ENCODE results near the gene EPN2. TPM values are rescaled to one million over a fixed set of nuclear protein-coding genes. Genes with fewer than 3 reads are reported as not detected.

EPN2 gene
- polyA plus RNA-seq, 4 donors = 45.2 to 52.9 (median 47.5) TPM

DNA sequence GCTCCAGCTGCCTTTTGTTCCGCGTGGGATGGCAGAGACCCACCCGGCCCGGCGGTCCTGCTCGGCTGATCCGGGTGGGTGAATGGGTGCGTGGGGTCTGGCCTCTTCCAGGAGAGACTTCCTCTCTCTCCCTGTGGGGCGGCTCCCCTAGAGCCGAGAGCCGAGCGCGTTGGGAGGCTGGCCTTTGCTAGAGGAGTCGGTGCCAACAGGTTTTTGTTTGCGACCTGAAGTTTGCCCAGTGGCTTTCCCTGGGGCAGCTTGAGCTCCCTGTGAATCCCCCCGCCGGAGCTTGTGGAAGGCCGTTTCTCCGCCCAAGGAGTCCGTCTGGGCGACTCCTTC, 970 bp downstream of the EPN2 start:
- DNase-seq (ENCODE audit: low read depth in 4 of 4, low spot score in 2 of 4) = no peak

GRCh38 chr17:19239544-19239943, 2.4 kb downstream of the EPN2 start:
- DNase-seq (ENCODE audit: low read depth in 4 of 4, low spot score in 2 of 4) = no peak

GRCh38 chr17:19242323-19242722, 5.2 kb downstream of the EPN2 start:
- DNase-seq (ENCODE audit: low read depth in 4 of 4, low spot score in 2 of 4) = no peak

DNA sequence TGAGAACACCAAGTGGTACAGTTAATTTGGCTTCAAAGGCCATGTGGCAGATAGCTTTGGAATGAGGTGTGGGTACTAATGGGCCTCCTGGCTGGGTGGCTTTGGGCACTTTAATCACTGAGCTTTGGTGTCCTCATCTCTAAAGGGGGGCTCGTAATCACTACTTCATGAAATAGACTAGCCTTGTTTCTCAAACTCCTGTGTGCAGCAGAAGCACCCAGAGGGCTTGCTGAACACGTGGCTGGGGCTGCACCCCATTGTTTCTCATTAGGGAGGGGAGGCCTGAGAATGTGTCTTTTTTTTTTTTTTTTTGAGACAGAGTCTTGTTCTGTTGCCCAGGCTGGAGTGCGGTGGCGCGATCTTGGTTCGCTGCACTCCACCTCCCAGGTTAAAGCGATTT, 5.8 kb downstream of the EPN2 start:
- DNase-seq (ENCODE audit: low read depth in 4 of 4, low spot score in 2 of 4) = no peak

DNA sequence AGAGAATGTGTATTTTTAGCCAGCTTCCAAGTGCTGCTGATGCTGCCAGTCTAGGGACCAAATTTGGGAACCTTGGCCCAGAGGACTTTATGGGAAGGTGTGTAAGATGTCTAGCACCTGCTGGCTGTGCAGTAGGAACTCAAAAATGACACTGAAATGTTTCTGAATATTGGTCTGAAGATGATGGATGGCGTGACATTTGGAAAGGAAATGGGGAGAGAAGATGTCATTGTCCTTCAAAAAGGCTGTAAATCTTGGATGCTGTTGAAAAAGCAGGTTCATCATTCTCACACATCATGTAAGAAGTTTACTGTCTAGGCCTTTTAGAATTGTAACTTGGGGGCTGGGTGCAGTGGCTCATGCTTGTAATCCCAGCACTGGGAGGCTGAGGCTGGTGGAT, 6.7 kb downstream of the EPN2 start:
- no peak for DNase-seq (ENCODE audit: low read depth in 4 of 4, low spot score in 2 of 4)

- DNase-seq (ENCODE audit: low read depth in 4 of 4, low spot score in 2 of 4) = no peak
Measured at GRCh38 chr17:19244357-19244756, 7.2 kb downstream of the EPN2 start.

- no peak for DNase-seq (ENCODE audit: low read depth in 4 of 4, low spot score in 2 of 4)
Measured at GRCh38 chr17:19244781-19245180, 7.6 kb downstream of the EPN2 start.

- no peak for DNase-seq (ENCODE audit: low read depth in 4 of 4, low spot score in 2 of 4)
Measured at GRCh38 chr17:19247473-19247872, 10.3 kb downstream of the EPN2 start.

DNA sequence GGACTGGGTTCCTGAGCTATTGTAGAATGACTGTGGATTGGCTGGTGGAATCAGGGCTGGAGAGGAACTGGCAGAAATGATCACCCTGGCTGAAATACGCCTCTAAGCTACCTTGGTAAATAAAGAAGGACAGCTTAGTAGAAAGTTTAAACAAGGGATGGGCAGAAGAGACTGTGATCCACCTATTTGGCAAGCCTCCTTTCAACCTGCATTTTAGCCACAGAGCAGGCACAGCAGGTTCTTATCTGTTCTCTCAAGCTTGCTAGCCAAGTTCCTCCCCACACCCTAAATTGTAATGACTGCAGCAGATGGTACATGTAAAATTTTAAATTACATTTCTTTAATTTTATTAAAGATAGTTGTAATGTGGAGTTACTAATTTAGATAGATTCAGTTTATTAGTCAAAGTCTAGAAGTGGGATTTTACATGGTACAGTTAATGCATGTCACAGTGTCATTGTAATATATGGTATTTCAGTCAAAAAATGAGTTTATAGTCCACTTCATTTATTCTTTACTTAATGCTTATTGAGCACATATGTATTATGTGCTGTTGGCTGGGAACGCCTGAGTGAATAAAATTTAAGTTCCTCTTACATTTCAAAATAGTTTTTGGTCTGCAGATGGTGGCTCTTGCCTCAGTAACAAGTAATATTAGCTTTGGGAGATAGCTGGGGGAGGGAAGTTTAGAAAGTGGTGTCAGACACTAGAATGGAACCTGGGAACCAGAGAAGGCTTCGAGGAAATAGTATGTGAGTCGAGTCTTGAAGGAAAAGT, 11.2 kb downstream of the EPN2 start:
- no peak for DNase-seq (ENCODE audit: low read depth in 4 of 4, low spot score in 2 of 4)

DNA sequence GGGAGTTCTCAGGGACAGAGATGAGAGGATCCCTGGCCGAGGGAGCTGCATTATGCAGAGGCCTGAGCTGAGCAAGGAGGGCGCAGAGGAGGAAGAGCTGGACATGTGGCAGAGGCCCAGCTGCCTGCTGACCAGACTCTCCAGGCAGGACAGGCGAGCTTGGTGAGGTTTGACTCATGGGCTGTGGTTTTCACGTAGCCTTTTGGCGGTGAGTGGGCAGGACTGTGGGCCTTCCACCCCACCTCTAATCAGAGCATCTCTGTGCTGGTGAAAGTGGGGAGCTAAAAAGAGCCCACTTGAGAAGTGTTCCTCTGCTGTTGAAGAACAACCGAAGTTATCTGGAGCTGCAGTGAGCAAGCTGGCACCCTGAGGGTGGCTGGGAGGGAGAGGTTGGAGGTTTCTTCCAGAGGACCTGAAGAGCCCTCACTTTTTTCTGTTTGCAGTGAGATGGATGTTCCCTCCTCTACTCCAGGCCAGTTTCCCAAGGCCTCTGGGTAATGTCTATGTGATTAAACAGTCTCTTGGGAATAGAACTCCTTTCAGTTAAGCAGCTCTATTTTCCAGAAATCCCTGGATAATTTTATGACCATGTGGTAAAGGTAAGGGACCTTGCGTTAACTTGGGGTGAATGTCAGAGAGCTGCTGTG, 11.9 kb downstream of the EPN2 start:
- DNase-seq (ENCODE audit: low read depth in 4 of 4, low spot score in 2 of 4) = no peak

DNA sequence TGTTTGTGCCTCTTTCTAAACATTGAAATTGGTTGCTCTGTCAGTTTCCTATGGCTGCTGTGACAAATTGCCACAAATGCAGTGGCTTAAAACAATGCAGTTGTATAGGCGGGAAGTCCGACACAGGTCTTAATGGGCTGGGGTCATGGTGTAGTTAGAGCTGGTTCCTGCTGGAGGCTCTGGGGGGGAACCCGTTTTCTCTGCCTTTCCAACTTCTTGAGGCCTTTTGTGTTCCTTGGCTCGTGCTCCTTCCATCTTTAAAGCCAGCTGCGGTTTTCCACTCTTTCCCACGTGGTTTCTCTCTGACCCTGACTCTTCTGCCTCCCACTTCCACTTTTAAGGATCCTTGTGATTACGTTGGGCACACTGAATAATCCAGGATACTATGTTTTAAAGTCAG, 12.5 kb downstream of the EPN2 start:
- peak in 1 of 4 donors; percentile 34 for DNase-seq (ENCODE audit: low read depth in 4 of 4, low spot score in 2 of 4)

GRCh38 chr17:19250421-19251173, 13.4 kb downstream of the EPN2 start:
- no peak for DNase-seq (ENCODE audit: low read depth in 4 of 4, low spot score in 2 of 4)

GRCh38 chr17:19253112-19253511, 15.9 kb downstream of the EPN2 start:
- no peak for DNase-seq (ENCODE audit: low read depth in 4 of 4, low spot score in 2 of 4)

GRCh38 chr17:19254651-19255050, 17.5 kb downstream of the EPN2 start:
- DNase-seq (ENCODE audit: low read depth in 4 of 4, low spot score in 2 of 4) = no peak

DNA sequence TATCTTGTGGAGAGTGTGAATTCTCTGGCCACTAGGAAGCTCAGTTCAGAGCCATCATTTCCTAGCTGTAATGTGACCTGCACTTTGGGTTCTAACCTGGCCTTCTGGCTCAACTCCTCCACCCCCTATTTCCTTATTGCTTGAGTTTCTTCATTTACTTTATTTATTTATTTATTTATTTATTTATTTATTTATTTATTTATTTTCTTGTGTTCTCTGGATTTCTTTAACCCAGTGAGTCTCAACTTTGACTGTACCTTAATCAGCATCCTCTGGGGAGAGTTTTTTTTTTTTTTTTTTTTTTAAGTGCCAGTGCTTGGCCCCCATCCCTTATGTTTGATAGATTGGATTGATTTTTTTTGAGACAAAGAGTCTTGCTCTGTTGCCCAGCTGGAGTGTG, 18.1 kb downstream of the EPN2 start:
- no peak for DNase-seq (ENCODE audit: low read depth in 4 of 4, low spot score in 2 of 4)

DNA sequence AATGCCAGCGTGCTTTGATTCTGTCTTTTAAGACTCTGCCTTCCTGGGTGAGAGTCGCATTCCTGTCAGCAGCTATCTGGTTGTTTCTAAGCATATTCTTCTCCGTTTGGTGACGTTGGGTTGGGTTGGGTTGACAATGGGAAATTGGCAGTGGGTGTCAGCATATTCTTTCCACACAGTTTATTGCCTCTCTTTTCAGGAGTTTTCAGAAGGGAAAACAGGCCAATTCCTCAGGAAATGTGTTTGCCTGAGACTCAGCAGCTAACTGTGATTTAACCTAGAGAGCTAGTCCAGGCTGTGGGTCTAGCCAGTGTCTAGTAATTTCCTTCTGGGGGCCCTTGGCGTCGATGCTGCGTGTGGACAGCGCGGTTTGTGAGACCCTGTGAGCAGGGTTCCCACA, 21.2 kb downstream of the EPN2 start:
- DNase-seq (ENCODE audit: low read depth in 4 of 4, low spot score in 2 of 4) = no peak

- DNase-seq (ENCODE audit: low read depth in 4 of 4, low spot score in 2 of 4) = no peak
Measured at GRCh38 chr17:19260958-19261357, 23.8 kb downstream of the EPN2 start.

DNA sequence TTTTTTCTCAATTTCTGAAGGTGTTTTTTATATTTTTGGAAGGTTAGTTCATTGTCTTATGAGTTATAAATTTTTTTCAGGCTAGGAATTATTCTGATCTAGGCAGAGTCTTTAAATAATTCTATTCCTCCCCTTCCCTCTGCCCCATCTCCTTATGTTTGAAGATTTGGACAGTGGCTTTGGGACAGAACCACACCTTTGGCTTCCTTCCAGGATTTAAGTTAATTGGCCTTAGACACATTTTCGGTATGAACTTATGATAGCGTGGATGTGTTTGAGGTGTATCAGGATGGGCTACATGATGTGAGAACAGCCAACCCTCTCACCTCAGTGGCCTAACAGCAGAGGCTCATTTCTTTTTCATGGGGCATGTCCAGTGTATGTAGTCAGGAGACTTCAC, 24.3 kb downstream of the EPN2 start:
- no peak for DNase-seq (ENCODE audit: low read depth in 4 of 4, low spot score in 2 of 4)

DNA sequence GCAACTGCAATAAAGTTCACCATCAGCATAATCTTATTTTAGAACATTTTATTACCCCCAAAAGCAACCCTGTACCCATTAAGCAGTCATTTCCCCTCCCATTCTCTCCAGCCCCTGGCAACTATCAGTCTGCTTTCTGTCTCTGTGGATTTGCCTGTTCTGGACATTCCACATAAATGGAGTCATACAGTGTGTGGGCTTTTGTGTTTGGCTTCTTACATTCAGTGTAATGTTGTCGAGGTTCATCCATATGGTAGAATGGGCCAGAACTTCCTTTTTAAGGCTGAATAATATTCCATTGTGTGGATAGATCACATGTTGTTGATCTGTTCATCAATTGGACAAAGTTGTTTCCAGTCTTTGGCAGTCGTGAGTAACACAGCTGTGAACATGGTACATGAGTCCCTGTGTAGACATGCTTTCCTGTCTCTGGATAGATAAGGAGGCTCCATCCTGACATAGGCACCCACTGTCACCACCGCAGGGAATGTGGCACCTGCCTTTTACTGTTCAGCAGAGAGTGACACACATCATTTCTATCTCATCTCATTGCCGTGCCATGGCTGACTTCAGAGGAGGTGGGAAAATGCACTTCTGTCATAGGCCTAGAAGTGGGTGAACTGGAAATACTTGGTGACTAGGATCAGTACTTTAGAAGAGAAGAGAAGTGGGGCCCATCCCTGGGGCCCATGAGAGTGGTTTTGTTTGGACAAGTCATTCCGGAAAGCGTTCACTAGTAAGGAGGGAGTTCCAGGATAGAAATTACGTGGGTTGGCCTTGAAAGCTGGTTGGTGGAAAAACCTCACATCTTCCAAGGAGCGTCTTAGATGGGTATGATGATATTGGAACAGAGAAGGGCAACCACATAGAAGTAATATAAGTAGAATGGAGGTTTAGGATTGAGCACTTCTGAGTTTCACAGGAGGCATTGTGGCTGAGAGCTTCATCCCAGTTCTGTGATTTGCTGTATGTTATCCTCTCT, 25.8 kb downstream of the EPN2 start:
- no peak for DNase-seq (ENCODE audit: low read depth in 4 of 4, low spot score in 2 of 4)

GRCh38 chr17:19263641-19264051, 26.5 kb downstream of the EPN2 start:
- DNase-seq (ENCODE audit: low read depth in 4 of 4, low spot score in 2 of 4) = no peak

GRCh38 chr17:19264268-19264667, 27.1 kb downstream of the EPN2 start:
- no peak for DNase-seq (ENCODE audit: low read depth in 4 of 4, low spot score in 2 of 4)

All from left renal cortex interstitium (tissue), 4 donors.